MM.1S (cell line): ENCODE measurements around the gene DEDD2.

Experiments used
- DNase-seq: peaks from one replicate; pipeline ENCODE4 v3.0.0-alpha.2; 2015
- H2AFZ ChIP-seq: fragments of 300-600 bp; sonication (generic); 2 replicates; pipeline ENCODE4 v1.6.0; 2016; ENCODE audit warnings: antibody characterized with exemption, low read length
- H3F3A ChIP-seq: fragments of 300-600 bp; sonication (generic); 2 replicates; pipeline ENCODE4 v1.6.1; 2016; ENCODE audit warnings: mild to moderate bottlenecking, antibody characterized with exemption, low read length, moderate library complexity, mixed read lengths; ENCODE audit not compliant: insufficient read depth
- H3K27ac ChIP-seq: fragments of 300-600 bp; sonication (generic); 2 replicates; pipeline ENCODE4 v1.5.1; 2016; ENCODE audit warnings: mild to moderate bottlenecking, low read length
- H3K27me3 ChIP-seq: fragments of 300-600 bp; sonication (generic); replicated peaks from 2 replicates; pipeline ENCODE4 v1.6.0; 2016; ENCODE audit warnings: low read length; ENCODE audit not compliant: insufficient read depth
- H3K36me3 ChIP-seq: fragments of 300-600 bp; sonication (generic); replicated peaks from 2 replicates; pipeline ENCODE4 v1.6.1; 2016; ENCODE audit warnings: mild to moderate bottlenecking, low read length, mixed read lengths; ENCODE audit not compliant: insufficient read depth
- H3K4me1 ChIP-seq: fragments of 300-600 bp; sonication (generic); 2 replicates; pipeline ENCODE4 v1.6.1; 2016; ENCODE audit warnings: low read length, mixed read lengths
- H3K4me2 ChIP-seq: fragments of 300-600 bp; sonication (generic); 2 replicates; pipeline ENCODE4 v1.6.0; 2016; ENCODE audit warnings: low read depth, low read length
- H3K4me3 ChIP-seq: fragments of 300-600 bp; sonication (generic); 2 replicates; pipeline ENCODE4 v1.5.1; 2016; ENCODE audit warnings: low read length, mixed read lengths
- H3K79me2 ChIP-seq: fragments of 300-600 bp; sonication (generic); 2 replicates; pipeline ENCODE4 v1.6.1; 2016; ENCODE audit warnings: mixed run types, low read length, mixed read lengths
- H3K9ac ChIP-seq: fragments of 300-600 bp; sonication (generic); 2 replicates; pipeline ENCODE4 v1.6.1; 2016; ENCODE audit warnings: low read length, mixed read lengths
- H3K9me2 ChIP-seq: fragments of 300-600 bp; sonication (generic); replicated peaks from 2 replicates; pipeline ENCODE4 v1.6.1; 2016; ENCODE audit warnings: mild to moderate bottlenecking, low read length, mixed read lengths; ENCODE audit not compliant: insufficient read depth
- H3K9me3 ChIP-seq: fragments of 300-600 bp; sonication (generic); replicated peaks from 2 replicates; pipeline ENCODE4 v1.6.1; 2016; ENCODE audit warnings: mild to moderate bottlenecking, low read length, mixed read lengths; ENCODE audit not compliant: insufficient read depth
- H4K20me1 ChIP-seq: fragments of 300-600 bp; sonication (generic); 2 replicates; pipeline ENCODE4 v1.6.1; 2016; ENCODE audit warnings: mild to moderate bottlenecking, low read length, moderate library complexity, mixed read lengths; ENCODE audit not compliant: insufficient read depth
- EZH2 ChIP-seq: fragments of 300-600 bp; sonication (generic); optimal IDR thresholded peaks from 2 replicates; pipeline ENCODE3; 2017; ENCODE audit warnings: low read depth, mild to moderate bottlenecking, antibody characterized with exemption, low read length, mixed read lengths
- EZH2phosphoT487 ChIP-seq: fragments of 300-600 bp; sonication (generic); IDR thresholded peaks from 2 replicates; pipeline ENCODE4 v1.6.1; 2018; ENCODE audit warnings: antibody characterized with exemption, low read length
- TF ChIP-seq, protein P1 (sequence below): fragments of 300-600 bp; sonication (generic); IDR thresholded peaks from 2 replicates; pipeline ENCODE4 v1.5.1; 2016; ENCODE audit warnings: antibody characterized with exemption, low read length, mixed read lengths

Gene DEDD2

DNA sequence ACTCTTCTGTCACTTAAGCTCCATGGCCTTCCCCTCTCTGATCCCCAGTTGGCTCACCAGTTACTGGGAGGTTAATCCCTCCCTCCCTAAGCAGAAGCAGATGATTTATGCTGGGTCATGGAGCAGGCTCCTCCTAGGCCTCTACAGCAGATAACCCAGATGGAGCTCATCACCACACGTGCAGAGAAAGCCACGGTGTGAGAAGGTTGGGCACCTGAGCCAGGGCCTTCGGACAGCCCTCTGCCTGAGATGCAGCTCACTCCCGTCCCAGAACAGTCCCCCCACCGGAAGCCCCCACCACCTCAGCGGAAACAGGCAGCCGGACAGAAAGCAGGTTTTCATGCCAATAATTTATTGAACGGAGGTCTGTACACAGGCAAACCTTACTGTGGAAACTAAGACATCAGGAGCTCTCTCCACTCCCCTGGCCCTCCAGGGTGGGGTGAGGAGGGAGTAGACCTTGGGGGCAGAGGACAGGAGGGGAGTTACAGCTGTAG is 12.4 kb upstream of the DEDD2 start:
- no peak for DNase-seq
- no peaks in the 10 kb centered on the region for H3K4me1 ChIP-seq
- no peaks in the 10 kb centered on the region for H3K9me2 ChIP-seq
- no peak overlapping the region for H3K27ac ChIP-seq
- no peak overlapping the region for H3K4me3 ChIP-seq
- no peak overlapping the region for H3K4me2 ChIP-seq
- H3K79me2 ChIP-seq: peaks cover 42% of the 10 kb centered on the region
- no peaks in the 10 kb centered on the region for H3F3A ChIP-seq
- H2AFZ ChIP-seq: no peak overlapping the region
- H3K27me3 ChIP-seq: no peaks in the 10 kb centered on the region
- TF ChIP-seq, protein P1, sequence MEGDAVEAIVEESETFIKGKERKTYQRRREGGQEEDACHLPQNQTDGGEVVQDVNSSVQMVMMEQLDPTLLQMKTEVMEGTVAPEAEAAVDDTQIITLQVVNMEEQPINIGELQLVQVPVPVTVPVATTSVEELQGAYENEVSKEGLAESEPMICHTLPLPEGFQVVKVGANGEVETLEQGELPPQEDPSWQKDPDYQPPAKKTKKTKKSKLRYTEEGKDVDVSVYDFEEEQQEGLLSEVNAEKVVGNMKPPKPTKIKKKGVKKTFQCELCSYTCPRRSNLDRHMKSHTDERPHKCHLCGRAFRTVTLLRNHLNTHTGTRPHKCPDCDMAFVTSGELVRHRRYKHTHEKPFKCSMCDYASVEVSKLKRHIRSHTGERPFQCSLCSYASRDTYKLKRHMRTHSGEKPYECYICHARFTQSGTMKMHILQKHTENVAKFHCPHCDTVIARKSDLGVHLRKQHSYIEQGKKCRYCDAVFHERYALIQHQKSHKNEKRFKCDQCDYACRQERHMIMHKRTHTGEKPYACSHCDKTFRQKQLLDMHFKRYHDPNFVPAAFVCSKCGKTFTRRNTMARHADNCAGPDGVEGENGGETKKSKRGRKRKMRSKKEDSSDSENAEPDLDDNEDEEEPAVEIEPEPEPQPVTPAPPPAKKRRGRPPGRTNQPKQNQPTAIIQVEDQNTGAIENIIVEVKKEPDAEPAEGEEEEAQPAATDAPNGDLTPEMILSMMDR: no peak
- no peak for TF ChIP-seq EZH2
- no peak for TF ChIP-seq EZH2phosphoT487
- H3K9me3 ChIP-seq: no peaks in the 10 kb centered on the region
- no peaks in the 10 kb centered on the region for H4K20me1 ChIP-seq
- H3K9ac ChIP-seq: no peak overlapping the region
- H3K36me3 ChIP-seq: no peaks in the 10 kb centered on the region; the same call in 1 of the 2 replicates

DNA sequence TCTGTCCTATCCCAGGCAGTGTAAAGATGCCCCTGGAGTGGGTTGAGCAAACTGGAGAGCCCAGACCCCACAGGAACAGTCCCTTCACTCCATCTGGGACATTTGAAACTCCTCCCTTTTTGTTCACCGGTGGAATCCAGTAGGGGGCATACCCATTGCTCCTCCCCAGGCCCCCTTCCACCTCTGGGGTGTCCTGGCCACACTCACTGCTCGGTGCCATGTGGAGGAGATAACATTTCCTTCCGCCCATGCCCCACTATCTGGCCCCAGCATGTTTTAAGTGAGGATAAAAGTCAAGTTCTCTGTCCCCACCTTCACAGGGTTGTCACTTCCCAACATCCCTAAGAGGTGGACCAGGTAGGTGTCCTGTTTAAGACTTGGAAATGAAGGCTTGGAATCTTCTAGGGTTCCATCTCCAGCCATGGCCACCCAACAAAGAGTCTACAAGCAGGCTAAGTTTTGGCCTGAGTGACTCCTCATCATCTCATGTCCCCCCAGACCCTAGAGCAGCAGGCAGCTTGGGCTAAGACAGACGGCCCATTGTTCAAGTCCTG is 11.9 kb upstream of the DEDD2 start:
- Histone ChIP-seq H3K9me3 (no peaks in the 10 kb centered on the region), H3K79me2 (peaks cover 47% of the 10 kb centered on the region), H3K9me2 (no peaks in the 10 kb centered on the region), H2AFZ (no peak overlapping the region), H4K20me1 (no peaks in the 10 kb centered on the region), H3K27ac (no peak overlapping the region), H3F3A (no peaks in the 10 kb centered on the region), H3K27me3 (no peaks in the 10 kb centered on the region), H3K9ac (no peak overlapping the region), H3K4me3 (no peak overlapping the region), H3K4me1 (no peaks in the 10 kb centered on the region), H3K36me3 (no peaks in the 10 kb centered on the region; the same call in 1 of the 2 replicates), H3K4me2 (no peak overlapping the region)
- TF ChIP-seq EZH2phosphoT487: no peak
- TF ChIP-seq EZH2: no peak
- TF ChIP-seq, protein P1: no peak
- no peak for DNase-seq

DNA sequence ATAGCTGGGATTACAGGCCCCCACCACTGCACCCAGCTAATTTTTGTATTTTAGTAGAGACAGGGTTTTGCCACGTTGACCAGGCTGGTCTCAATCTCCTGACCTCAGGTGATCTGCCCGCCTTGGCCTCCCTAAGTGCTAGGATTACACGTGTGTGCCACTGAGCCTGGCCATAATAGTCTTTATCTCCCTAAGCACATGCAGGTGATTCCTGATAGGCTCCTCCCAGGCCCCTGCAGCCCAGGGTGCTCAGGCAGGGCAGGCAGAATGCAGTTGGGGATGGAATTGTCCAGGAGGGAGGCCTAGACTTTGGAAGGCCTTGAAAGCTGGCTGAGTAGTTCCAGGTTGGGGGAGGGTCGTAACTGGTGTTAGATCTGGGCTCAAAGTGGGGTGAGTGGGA is 11.2 kb upstream of the DEDD2 start:
- no peaks in the 10 kb centered on the region for H3K9me3 ChIP-seq
- no peaks in the 10 kb centered on the region for H3K9me2 ChIP-seq
- no peak overlapping the region for H3K4me3 ChIP-seq
- no peak overlapping the region for H3K27ac ChIP-seq
- no peak for DNase-seq
- no peak overlapping the region for H2AFZ ChIP-seq
- peaks cover 50% of the 10 kb centered on the region for H3K79me2 ChIP-seq
- H3F3A ChIP-seq: no peaks in the 10 kb centered on the region
- H4K20me1 ChIP-seq: no peaks in the 10 kb centered on the region
- no peak for TF ChIP-seq EZH2phosphoT487
- TF ChIP-seq EZH2: no peak
- TF ChIP-seq, protein P1: no peak
- H3K27me3 ChIP-seq: no peaks in the 10 kb centered on the region
- H3K9ac ChIP-seq: no peak overlapping the region
- H3K36me3 ChIP-seq: no peaks in the 10 kb centered on the region; the same call in 1 of the 2 replicates
- H3K4me1 ChIP-seq: no peaks in the 10 kb centered on the region
- H3K4me2 ChIP-seq: no peak overlapping the region
